Activated naive CD4-positive, alpha-beta T cell (primary cell): ENCODE results near the gene PPP1R36.
"Not testable (repeated sequence)": the region's sequence is repeated elsewhere in the genome, so short reads cannot be mapped to it uniquely, and the experiment has no call there.

Source experiments
- DNase-seq, 4 experiments: peaks; one replicate each; lab custom pipeline; 2025; lab: John Stamatoyannopoulos, UW

Gene PPP1R36

DNA sequence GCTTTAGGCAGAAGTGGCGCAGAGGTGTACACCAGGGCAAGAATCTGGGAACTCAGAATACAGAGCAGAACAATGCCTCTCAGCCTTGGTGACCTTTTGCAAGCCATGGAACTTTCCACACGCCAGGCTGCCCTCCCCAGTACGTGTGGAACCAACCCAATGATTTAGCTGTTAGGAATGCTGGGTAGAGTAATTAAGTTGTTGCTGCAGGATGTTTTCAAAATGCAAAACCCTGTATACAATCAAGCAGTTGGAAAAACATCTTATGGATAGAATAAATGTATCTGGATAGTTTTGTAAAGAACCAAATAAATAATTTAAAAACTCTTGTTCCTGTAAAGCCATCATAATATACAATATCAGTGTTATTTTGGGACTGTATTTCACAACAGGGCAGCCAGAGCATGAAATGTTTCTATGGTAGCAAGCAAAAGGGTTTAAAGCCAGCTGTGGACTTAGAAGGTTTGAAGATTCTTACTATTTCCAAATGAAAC, 19.4 kb downstream of the PPP1R36 start:
- no peak for DNase-seq

- DNase-seq = not testable (repeated sequence)
These were observed 19.9 kb downstream of the PPP1R36 start for GRCh38 chr14:64569646-64570045.

DNA sequence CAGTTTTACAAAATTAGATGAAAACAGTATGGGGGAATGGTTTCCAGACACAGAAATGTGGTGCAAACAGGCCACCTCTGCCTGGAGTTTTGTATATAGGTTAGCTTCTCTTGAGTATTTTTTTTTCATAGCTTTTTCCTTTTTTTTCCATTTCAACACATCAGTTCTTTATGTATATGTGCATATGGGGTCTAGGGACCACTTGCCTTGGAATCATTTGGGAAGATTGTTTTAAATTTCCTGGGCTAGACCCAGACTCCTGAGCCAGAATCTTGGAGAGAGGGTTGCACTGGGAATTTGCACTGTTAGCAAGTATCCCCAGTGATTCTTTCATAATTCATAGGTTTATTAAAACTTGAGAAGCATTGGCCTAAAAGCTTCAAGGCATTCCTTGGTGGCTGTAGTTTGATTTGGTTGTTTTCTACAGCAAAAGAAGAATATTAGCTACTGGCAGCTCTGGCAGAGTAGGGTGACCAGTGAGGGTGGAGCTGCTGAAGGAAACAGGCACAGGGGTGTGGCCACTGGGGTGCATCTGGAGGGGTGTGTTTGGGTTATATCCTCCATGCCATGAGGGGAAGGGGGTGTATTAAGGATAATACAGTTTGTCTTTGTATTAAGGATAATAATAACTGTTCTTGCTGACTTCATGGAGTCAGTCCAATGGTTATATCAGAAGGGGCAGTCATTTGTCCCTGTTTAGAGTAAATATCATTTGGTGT, 22.8 kb downstream of the PPP1R36 start:
- no peak for DNase-seq

DNA sequence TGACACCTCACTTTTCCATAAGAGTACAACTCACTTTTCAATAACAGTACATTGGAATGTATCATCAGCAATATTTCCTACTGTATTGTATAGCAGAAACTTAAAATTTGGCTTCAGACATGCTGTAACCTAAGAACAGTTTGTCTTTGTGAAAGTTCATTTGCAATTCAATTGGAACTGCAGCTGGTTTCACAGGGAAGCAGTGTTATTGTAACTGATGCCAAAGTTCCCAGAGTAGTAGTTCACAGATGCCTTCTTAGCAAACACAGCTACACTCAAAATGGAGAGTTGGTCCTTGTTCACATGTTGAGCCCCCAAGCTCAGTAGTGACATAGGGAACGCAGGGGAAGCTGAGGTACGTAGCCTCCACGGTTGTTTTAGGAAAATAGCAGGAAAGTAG, 23.3 kb downstream of the PPP1R36 start:
- no peak for DNase-seq

GRCh38 chr14:64574371-64575107, 24.8 kb downstream of the PPP1R36 start:
- DNase-seq = no peak

GRCh38 chr14:64577211-64577610, 27.4 kb downstream of the PPP1R36 start:
- no peak for DNase-seq

DNA sequence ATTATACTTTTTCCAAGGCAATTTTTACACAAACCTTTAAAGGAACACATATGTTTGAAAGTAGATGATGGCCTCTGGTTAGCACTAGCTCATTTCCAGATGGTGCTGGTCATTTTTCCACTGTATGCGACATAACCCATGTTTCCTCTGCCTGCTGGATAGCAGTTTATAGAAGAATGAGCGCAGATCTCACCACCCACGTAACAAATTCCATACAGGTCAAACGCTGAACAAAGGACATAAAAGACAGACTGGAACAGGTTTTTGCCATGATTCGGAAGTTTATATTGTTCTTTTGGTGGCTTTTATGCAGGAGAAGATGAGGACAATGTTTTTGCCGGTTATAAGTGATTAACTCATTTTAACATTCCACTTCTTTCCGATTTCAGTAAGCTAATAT, 30.7 kb downstream of the PPP1R36 start:
- DNase-seq = no peak

DNA sequence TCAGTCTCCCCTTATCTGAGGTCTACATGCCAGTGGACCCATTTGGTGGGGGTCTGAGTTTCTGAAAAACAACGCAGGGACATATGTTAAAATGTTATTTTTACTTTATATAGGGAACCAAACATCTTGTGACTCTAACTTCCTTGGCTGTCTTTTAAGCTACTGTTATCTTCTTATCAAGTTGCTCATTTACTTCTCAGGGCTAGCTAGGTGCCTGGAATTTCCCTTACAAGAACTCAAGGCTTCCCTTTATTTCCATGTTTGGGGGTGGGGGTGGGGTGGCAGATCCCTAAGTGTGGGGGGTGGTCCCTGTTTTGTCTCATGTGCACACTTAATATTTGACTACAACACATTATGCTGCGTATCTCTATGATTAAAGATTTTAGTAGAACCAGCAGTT, 31.6 kb downstream of the PPP1R36 start:
- no peak for DNase-seq

- no peak for DNase-seq
These were observed 32.1 kb downstream of the PPP1R36 start for GRCh38 chr14:64581817-64582216.

DNA sequence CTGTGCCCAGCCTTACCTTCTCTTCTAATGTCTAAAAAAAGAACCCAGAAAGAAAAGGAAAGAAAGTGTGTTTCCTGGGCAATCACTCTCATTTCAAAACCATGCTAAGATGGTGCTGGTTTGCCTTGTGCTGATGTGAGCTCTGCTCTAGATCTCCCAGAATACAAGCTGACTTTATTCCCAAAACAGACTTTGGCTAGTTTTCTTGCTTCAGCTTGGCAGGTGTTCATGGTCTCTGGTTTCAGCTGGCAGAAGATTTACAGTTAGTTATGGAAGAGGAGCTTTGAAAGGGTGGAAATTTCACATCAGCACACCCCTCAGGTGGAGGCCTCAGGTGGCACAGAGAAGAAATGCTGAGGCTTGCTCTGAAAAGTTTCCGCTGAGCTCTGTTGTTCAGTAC, 34.4 kb downstream of the PPP1R36 start:
- no peak for DNase-seq

DNA sequence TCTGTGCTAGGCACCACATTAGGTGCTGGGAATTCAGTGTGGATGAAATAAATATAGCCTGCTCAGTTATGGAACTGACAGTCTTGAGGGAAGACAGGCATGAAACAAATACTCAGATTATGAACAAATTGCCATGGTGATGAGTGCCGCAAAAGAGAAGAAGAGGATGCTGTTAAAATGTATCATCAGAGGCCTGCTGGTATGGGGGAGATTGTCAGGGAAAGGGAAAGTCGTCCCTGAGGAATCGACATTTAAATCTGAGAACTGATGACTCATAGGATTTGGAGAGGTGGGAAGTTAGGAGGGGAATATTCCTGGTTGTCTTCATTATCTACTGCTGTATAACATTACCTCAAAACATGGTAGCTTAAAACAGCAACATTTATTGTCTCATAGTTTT, 42.0 kb downstream of the PPP1R36 start:
- no peak for DNase-seq

DNA sequence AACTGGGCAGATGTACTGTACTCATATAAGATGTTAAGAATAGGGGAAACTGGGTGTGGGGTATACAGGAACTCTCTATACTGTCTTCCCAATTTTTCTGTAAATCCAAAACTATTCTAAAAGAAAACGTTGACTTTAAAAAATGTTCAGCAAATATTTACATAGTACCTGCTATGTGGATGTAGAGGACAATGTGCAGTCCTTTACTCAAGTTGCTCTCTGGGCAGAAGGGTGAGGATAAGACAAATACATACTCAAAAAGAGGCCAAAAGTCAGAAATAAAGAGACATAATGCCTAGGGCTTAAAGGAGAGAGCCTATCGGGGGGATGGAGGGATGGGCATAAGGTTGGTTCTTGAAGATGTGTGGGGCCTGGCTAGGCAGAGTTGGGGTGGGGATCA, 44.7 kb downstream of the PPP1R36 start:
- no peak for DNase-seq

GRCh38 chr14:64598404-64598803, 48.6 kb downstream of the PPP1R36 start:
- no peak for DNase-seq

- DNase-seq = no peak
These were observed 51.8 kb downstream of the PPP1R36 start for GRCh38 chr14:64601571-64601970.

DNA sequence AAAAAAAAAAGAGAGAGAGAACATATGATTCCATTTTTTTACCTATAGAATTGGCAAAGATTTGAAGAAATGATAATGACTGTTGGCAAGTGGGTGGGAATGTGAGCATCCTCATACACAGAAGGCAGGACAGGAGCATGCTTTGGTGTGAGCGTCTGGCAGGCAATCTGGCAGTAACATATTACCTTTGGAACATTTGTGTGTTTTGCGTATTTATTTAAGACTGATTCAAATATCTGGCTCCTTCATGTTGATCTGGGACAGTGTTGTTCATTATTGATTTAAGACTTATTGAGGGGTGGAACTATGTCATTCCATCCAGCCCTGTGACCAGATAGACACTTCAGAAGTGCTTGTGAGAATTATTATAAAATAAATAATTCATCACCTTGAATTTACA, 53.1 kb downstream of the PPP1R36 start:
- DNase-seq = no peak

DNA sequence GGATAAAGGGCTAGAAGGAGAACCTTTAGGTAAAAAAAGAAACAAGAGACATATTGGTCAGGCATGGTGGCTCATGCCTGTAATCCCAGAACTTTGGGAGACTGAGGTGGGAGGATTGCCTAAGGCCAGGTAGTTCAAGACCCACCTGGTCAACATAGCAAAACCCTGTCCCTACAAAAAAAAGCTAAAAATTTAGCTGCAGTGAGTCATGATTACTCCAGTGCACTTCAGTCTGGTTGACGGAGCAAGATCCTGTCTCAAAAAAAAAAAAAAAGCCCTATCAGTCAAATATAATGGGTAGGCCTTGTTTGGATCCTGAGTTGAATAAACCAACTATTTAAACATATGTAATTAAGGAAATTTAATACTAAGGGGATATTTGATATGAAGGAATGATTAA, 54.2 kb downstream of the PPP1R36 start:
- no peak for DNase-seq

DNA sequence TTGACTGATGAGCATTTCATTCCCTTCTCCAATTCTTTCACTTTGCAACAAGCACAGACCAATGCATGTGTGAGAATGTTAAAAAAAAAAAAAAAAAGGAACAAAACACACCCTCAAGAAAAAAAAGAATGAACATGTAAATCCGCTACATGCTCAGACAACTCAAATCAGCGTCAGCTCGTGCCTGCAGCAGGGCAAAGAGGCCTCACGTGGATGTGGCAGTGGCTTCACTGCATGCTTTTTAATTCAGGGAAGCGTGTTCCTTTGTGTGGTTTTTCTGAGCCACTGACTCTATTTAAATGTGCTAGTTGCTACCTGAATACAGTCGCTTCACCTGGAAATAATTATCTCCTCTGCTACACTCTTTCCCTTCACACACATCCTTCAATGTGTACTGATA, 55.1 kb downstream of the PPP1R36 start:
- no peak for DNase-seq

DNA sequence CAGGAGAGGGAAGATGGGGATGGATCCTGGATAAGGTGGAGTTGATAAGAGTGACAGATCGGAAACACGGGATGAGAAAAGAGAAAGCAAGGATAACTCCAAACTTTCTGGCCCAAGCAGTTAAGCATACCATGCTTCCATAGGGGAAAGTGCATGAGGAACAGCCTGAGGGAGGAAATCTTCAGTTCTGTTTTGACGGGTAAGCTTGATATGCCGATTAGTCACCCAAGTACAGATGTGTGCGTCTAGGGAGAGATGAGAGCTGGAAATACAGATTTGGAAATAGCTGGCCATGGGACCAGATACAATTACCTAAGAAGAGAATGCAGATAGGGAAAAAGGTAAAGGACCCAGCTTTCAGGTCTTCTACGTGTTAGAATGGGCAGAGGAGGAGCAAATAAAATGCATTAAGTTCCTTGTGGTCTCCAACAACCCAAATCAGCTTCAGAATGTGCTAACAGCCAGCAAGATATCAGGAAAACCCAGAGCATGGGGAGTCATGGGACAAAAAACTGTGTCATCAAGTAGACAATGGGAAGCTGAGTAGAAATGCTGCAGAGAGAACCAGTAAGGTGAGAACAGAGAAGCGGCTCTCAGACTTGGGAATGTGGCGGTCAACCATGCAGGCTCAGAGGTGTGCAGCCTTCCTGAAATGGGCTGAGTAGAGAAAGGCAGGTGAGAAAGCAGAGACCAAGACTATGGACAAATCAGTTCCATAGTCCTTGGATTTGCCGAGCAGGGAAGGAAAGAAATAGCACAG, 56.3 kb downstream of the PPP1R36 start:
- DNase-seq = no peak

GRCh38 chr14:64610049-64610746, 60.4 kb downstream of the PPP1R36 start:
- DNase-seq = no peak

GRCh38 chr14:64611358-64612020, 61.7 kb downstream of the PPP1R36 start:
- no peak for DNase-seq

DNA sequence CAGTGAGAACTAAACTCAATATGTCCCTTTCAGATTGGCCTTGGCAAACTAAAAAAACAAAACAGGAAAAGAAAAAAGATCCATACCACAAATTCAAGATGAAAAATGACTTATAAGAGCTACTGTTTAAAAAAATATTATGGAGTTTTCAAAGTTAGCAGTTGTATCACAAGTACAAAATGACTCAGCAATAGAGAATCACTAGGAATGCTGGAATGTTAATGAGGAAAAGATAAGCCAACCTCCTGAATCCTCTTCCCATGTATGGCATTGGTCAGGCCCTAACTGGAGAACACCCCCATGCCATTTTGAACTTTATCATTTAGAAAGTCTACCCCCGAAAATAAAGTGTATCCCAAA, 62.2 kb downstream of the PPP1R36 start:
- no peak for DNase-seq
